ENCODE results near the gene CLSTN2.

- TF ChIP-seq CTCF (IDR thresholded peaks at IDR 0.05) (no peak), POLR2AphosphoS5 (IDR thresholded peaks at IDR 0.05) (no peak), POLR2A (IDR thresholded peaks at IDR 0.05) (no peak)
Measured at GRCh38 chr3:140424211-140424610, 489.2 kb downstream of the CLSTN2 start.

Data from prostate gland (tissue), 2 donors.